OCI-LY7 (cell line): ENCODE data around the gene SLC39A6.

Experiments used
- CTCF ChIP-seq: fragments of 200-600 bp; sonication (generic); conservative IDR thresholded peaks from 2 replicates; pipeline ENCODE4 v1.5.1; 2014; ENCODE audit warnings: mild to moderate bottlenecking, antibody characterized with exemption, low read length, moderate library complexity, mixed read lengths
- EZH2phosphoT487 ChIP-seq: fragments of 200-600 bp; sonication (generic); IDR thresholded peaks from 2 replicates; pipeline ENCODE4 v1.6.1; 2018; ENCODE audit warnings: low read depth, borderline replicate concordance, mild to moderate bottlenecking, mixed run types, antibody characterized with exemption, low read length, moderate library complexity, mixed read lengths

GRCh38 chr18:36149514-36150289, 20.6 kb upstream of the SLC39A6 start:
- no peak for TF ChIP-seq CTCF
- no peak for TF ChIP-seq EZH2phosphoT487
